ENCODE data around the gene FAM163A.
"Not testable (repeated sequence)": the region's sequence is repeated elsewhere in the genome, so short reads cannot be mapped to it uniquely, and the experiment has no call there.

Gene FAM163A

DNA sequence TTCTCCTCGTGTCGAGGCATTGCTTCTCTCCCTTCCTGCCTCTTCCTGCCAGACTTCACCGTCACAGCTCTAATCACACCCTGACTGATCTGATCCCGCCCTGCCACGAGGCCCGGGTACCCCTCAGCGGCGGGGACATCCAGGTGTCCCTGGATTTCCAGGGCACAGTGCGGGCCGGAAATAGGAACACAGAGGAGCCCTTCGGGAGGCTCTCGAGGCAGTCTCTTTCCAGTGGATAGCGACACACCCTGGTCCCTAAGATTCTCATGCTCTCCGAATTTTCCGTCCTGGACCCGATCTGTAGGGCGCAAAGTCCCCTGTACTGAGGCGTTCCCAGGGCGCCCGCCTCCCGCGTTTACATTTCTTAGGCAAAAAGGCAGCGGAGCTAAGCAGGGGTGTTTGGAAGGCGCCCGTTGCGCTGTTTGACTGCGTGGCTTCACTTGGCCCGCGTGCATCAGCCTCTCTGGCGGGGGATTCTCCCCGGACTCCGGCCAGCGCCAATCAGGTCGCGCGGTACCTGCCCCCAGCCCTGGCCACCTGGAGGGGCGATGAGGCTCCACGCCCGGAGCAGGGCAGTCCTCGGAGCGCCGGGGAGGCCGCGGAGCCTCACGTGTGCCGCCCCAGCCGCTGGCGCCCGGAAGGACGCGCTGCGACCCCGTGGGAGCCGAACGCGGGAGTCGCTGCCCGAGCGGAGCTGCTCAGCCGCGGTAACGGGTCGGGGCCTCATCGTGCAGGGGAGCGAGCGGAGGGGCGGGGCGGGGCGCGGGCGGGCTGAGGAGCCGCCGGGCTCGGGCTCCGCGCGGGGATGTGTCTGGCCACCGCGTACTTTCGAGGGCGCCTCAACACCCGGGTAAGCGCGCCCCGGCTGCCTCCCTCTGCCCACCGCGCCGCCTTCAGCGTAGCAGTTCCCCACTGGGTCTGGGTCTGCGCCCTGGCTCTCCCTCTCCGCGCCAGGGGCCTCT is at the start of gene FAM163A:
TSS of gene FAM163A (plus strand) at position 575 of the 962 bp plus-strand sequence. CDS start 69,807 bp downstream, outside the sequence.
- DNase-seq = no peak

GRCh38 chr1:179694530-179694929 is 48.6 kb upstream of the FAM163A start:
- DNase-seq = not testable (repeated sequence)

- no peak for DNase-seq
Observed at GRCh38 chr1:179702946-179703539, 40.0 kb upstream of the FAM163A start.

- DNase-seq = peak; percentile 34
Observed at GRCh38 chr1:179706339-179706941, 36.7 kb upstream of the FAM163A start.

DNA sequence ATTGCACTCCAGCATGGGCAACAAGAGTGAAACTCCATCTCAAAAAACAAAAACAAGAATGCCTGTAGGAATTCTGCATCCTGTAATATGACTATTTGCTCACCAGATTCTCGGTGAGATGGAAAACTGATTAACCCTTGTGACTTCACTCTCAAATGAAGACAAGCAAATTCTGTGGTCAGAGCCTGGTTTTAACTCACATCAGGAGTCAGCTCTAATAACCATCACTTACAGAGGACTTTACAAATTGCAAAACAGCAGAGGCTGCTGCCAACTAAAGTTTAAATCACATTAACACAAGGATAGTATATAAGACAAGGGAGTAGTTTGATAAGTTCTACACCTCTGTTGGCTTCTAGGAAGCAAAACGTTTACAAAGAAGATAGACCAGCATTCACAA is 35.7 kb upstream of the FAM163A start:
- no peak for DNase-seq

GRCh38 chr1:179708434-179709195 is 34.5 kb upstream of the FAM163A start:
- no peak for DNase-seq

DNA sequence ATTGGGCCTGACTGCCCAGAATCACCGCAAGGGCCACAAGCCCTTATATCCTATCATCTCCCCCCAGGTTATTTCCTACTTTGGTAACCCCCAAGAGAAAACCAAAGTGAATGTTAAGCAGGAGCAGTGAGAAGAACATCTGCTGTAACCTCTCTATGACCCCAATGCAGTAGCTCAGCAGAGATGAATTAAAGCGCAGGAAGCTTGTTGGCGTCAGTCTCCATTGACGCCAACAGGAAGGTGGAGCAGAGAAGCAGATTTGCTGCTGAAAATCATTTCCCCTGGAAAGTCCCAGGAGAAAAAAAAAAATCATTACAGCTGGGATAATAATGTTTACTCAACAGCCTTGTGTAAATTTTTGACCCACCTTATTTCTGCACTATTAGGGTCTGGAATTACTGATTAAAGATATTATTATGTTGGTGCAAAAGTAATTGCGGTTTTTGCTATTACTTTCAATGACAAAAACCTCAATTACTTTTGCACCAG is 33.2 kb upstream of the FAM163A start:
- DNase-seq = no peak

DNA sequence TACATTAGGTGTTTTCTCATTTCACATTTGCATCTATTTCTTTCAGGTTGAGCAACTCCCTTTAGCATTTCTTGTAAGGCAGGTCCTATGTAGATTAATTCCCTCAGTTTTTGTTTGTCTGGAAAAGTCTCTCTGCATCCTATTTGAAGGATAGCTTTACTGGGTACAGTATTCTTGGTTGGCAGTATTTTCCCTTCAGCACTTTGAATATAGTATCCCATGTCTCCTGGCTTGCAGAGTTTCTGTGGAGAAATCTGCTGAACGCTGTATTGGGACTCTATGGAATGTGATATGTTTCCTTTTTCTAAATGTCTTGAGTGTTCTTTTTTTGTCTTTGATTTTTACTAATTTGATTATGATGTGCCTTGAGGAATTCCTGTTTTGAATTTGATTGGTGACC is 28.9 kb upstream of the FAM163A start:
- no peak for DNase-seq

DNA sequence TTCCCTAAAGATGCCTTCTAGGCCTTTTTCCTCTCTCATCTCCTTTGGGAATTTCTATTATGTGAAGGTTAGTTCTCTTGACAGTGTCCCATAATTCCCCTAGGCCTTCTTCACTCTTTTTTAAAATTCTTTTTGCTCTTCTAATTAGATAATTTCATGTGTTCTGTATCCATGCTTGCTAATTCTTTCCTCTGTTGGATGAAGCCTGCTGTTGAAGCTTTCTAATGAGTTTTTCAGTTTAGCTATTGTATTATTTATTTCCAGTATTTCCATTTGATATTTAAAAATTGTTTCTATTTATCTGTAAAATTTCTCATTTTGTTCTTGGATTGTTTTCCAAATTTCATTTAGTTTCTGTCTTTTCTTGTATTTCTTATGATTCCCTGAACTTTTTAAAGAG is 28.5 kb upstream of the FAM163A start:
- DNase-seq = no peak

DNA sequence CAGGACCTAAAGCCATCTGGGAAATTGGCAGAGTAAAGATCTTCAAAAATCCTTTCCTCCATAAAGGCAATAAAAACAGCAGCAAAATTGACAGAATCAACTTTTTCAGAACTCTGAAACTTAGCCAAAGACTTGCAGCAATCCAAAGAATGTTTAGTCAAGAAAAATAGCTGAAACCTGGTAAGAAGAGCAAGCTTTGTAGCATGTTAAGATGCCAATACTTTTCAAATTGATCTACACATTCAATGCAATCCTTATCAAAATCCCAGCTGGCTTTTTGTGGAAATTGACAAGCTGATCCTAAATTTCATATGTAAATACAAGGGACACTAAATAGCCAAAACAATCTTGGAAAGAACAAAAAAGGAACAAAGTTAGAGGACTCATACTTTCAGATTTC is 23.8 kb upstream of the FAM163A start:
- no peak for DNase-seq

- DNase-seq = no peak
Observed at GRCh38 chr1:179728271-179728670, 14.8 kb upstream of the FAM163A start.

DNA sequence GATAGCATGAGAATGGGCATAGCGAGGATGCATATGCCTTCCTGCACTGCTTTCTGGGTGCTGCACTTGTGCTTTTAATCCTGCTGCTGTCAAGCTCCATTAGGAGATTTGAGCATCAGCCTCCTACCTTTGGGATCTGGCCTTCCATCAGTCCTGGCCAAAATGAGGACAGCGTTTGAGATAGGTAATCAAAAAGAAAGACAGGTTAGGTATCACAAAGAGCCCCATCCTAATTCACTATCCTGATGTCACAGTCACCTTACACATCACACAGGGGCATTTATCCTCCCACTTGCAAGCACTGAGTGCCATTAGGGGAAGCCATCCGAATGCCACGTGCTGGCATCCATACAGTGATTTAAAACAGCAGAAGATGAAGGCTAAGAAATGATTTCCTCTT is 13.2 kb upstream of the FAM163A start:
- no peak for DNase-seq

- no peak for DNase-seq
Observed at GRCh38 chr1:179731643-179732042, 11.4 kb upstream of the FAM163A start.

GRCh38 chr1:179742291-179742690 is 800 bp upstream of the FAM163A start:
- no peak for DNase-seq

- DNase-seq = no peak
Observed at GRCh38 chr1:179743679-179744400, 749 bp downstream of the FAM163A start.

DNA sequence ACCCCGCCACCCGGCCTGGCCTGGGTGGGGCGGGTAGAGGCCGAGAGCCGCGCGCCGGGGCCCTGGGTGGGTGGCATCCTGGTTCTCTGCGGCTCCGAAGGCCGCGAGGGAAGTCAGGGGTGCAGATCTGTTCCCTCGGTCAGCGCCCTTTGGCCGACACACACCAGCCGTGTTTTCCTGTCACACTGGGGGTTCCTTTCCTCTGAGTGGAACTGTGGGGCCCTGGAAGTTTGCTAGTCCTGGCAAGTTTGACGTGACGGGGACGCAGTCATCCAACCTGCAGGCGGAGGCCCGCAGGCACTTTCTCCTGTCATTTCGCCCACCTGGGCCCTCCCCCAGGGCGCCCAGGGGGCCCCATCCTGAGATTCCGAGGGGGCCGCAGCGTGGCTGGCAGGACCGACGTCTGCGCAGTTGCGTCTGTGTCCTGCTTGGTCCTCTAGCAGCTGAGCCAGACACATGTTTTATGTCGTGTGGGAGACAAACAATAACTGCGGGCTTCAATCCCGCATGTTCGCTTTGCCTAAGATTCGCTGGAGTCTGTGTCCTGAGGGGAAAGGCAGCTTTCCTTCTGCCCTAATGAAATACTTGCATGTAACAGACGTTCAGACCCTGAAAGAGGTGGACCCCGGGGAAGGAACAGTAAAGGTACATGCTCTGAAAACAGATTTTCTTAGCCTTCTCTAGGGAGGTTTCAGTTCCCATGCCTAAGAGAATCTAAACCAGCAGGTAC is 1.5 kb downstream of the FAM163A start:
- DNase-seq = no peak

- no peak for DNase-seq
Observed at GRCh38 chr1:179745131-179745611, 2.1 kb downstream of the FAM163A start.

- no peak for DNase-seq
Observed at GRCh38 chr1:179745743-179746142, 2.7 kb downstream of the FAM163A start.

DNA sequence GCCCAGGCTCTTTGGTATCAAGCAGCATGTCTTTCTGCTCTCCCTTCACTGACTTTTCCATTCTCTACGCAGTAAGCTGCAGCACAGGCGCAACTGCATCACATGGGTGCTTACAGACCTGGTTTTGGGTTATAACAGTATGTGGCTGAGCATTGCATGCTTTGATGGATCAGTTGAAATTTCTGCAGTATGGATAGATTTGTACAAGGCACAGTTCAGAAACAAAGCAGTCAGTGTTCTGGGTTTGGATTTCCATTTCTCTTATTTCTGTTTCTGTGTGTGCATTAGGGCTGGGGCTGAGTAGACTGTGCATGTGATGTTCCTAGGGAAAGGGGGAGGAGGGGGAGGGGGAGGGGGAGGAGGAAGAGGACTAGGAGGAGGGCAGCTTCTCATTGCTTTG is 4.5 kb downstream of the FAM163A start:
- no peak for DNase-seq

GRCh38 chr1:179748772-179749171 is 5.7 kb downstream of the FAM163A start:
- no peak for DNase-seq

GRCh38 chr1:179750630-179751029 is 7.5 kb downstream of the FAM163A start:
- DNase-seq = no peak

All from activated CD4-positive, alpha-beta T cell treated with anti-CD3 and anti-CD28 coated beads for 1 hour (primary cell).